Thoracic aorta (tissue), 2 donors: ENCODE measurements around the gene NTF3. TPM values are rescaled to one million over a fixed set of nuclear protein-coding genes. Genes with fewer than 3 reads are reported as not detected.

ENCODE experiments used
- ATAC-seq: fragments of 150-250 bp; one replicate; pipeline ENCODE4 v1.8.0; 2017; ENCODE audit warnings: low read depth; ENCODE audit not compliant: insufficient number of reproducible peaks, low FRiP score
- DNase-seq: peaks from one replicate; pipeline ENCODE4 v3.0.0-alpha.2; 2020; ENCODE audit warnings: low spot score
- H3K27ac ChIP-seq, 2 donors: fragments of 200-600 bp; sonication (generic); 1 replicate in 1 of 2; 2 replicates in 1 of 2; pipeline ENCODE4 v1.5.1; 2016; ENCODE audit warnings: mild to moderate bottlenecking in 2 of 2, moderate library complexity in 2 of 2
- H3K27me3 ChIP-seq: fragments of 200-600 bp; sonication (generic); replicated peaks from 2 replicates; pipeline ENCODE4 v1.6.0; 2016; ENCODE audit warnings: mild to moderate bottlenecking; ENCODE audit not compliant: insufficient read depth
- H3K36me3 ChIP-seq: fragments of 200-600 bp; sonication (generic); one replicate; pipeline ENCODE4 v1.5.1; 2016
- H3K4me1 ChIP-seq, 2 donors: fragments of 200-600 bp; sonication (generic); 1 replicate in 1 of 2; 2 replicates in 1 of 2; pipeline versions ENCODE4 v1.5.1 to v1.6.0; 2016; ENCODE audit warnings: low read depth in 2 of 2, mild to moderate bottlenecking in 1 of 2; ENCODE audit not compliant: control insufficient read depth in 1 of 2
- H3K4me3 ChIP-seq: fragments of 200-600 bp; sonication (generic); 2 replicates; pipeline ENCODE4 v1.5.1; 2016; ENCODE audit warnings: mild to moderate bottlenecking
- H3K9me3 ChIP-seq: fragments of 200-600 bp; sonication (generic); 2 replicates; pipeline ENCODE4 v1.5.1; 2016
- total RNA-seq, 2 donors: library from RNA; depleted of rRNA; stranded (reverse); fragments of >200 nt; gene quantifications; one replicate each; pipeline versions ENCODE4 v1.1.0 to v1.2.3, GENCODE V29; 2016
- TF ChIP-seq, protein P1 (sequence below): fragments of 200-600 bp; sonication (generic); IDR thresholded peaks from one replicate; pipeline ENCODE4 v1.5.1; 2019; ENCODE audit warnings: antibody characterized with exemption

Gene NTF3
- total RNA-seq, 2 donors from 2014 or later: 9.9 to 24.4 TPM

DNA sequence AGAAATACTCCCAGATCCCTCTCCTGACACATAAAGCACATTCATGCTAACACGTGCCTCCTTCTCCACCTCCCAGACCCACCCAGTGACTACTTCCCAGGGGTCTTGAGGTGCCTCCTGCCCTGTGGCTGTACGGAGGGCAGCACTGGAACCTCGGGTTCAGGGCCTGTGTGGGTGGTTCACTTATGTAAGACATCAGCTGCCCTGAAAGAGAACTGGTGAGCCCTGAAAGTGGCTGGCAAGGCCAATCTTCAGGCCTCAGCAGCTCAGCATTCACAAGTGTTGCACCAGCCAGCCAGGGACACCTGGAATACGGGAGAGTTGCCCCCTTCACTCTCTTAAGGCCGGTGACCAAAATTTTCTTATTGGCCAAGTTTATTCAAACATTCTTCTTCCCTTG, 38.9 kb upstream of the NTF3 start:
- H3K4me1 ChIP-seq: no peaks in the 10 kb centered on the region
- no peaks in the 10 kb centered on the region for H3K9me3 ChIP-seq
- DNase-seq: no peak
- no peak overlapping the region for H3K4me3 ChIP-seq
- TF ChIP-seq, protein P1, sequence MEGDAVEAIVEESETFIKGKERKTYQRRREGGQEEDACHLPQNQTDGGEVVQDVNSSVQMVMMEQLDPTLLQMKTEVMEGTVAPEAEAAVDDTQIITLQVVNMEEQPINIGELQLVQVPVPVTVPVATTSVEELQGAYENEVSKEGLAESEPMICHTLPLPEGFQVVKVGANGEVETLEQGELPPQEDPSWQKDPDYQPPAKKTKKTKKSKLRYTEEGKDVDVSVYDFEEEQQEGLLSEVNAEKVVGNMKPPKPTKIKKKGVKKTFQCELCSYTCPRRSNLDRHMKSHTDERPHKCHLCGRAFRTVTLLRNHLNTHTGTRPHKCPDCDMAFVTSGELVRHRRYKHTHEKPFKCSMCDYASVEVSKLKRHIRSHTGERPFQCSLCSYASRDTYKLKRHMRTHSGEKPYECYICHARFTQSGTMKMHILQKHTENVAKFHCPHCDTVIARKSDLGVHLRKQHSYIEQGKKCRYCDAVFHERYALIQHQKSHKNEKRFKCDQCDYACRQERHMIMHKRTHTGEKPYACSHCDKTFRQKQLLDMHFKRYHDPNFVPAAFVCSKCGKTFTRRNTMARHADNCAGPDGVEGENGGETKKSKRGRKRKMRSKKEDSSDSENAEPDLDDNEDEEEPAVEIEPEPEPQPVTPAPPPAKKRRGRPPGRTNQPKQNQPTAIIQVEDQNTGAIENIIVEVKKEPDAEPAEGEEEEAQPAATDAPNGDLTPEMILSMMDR: no peak
- no peaks in the 10 kb centered on the region for H3K36me3 ChIP-seq
- H3K27me3 ChIP-seq: no peaks in the 10 kb centered on the region
- no peak overlapping the region for H3K27ac ChIP-seq
- no peak for ATAC-seq

DNA sequence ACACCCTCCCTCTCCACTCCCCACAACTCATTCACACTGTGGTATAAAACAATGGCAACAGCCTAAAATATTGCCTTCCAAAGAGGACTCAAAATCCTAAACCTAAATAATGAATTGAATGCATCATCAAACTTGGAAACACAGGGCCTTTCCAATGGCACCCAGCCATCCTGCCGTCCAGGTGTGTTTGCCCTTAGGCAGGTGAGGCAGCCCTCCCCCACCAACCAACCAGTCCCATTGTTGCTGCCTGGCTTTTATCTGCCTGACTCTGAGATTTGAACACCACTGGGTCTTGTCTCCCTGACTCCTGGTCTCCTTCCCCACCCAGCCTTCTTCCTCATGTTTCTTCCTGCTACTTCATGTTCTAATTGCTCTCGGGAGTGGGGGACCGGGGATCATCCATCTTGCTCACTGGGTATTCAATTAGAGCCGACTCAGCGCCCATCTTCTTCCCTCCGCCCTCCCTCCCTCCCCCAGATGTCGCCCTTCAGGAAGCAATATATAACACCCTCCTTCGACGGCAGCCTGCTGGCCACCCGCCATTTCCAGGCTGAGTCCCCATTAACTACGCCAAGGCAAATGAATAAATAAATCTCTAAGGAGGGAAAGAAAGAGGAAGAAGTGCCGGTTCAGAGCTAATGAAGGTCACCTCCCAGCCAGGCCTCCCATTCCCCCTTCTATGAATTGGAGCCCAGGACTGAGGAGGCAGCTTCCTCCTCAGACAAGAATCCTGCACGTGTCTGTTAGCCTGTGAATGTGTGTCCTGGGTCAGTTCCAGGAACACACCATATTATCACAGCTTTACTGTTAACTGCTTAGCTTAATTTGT, 36.3 kb upstream of the NTF3 start:
- TF ChIP-seq, protein P1: no peak
- Histone ChIP-seq H3K27ac (no peak overlapping the region), H3K27me3 (no peaks in the 10 kb centered on the region), H3K4me1 (no peaks in the 10 kb centered on the region), H3K9me3 (no peaks in the 10 kb centered on the region), H3K36me3 (no peaks in the 10 kb centered on the region), H3K4me3 (no peak overlapping the region)
- DNase-seq (no peak), ATAC-seq (no peak)

DNA sequence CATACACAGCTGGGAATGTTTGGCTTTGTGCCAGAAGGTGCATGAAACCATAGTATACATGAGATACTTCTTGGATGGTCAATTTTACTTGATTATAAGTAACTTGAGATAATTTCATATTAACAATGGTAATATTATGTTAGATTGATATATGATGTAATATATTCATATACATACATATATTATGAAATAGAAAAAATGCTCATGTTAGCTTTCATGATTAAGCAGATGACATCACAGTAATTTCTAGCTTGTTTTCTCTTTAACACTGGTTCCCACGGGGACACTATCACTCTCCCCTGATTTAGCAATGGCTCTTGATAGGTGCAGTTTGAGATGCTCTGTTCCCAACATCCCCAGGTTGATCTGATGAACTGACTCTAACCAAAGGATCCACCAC, 35.4 kb upstream of the NTF3 start:
- ATAC-seq: no peak

DNA sequence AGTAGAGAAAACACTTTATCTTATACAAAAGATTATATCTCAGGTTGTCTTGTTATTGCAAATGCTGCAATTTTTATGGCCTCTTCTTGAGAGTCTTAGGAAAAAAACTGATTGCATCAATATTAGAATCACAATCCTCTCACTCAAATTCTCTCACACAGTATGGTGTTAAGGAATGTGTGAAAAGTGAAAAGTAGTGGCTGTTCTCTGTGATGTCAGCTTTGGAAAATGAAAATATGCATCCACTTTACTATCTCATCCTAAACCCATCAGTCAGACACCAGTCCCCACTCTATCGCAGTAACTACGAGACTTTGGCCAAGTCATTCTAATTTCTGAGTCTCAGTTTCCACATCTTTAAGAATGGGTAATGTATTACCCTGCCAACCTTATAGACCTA, 32.6 kb upstream of the NTF3 start:
- DNase-seq: no peak
- TF ChIP-seq, protein P1: no peak
- Histone ChIP-seq H3K4me3 (no peak overlapping the region), H3K9me3 (no peaks in the 10 kb centered on the region), H3K27ac (no peak overlapping the region), H3K36me3 (no peaks in the 10 kb centered on the region), H3K27me3 (no peaks in the 10 kb centered on the region), H3K4me1 (peaks cover 9 to 24% of the 10 kb centered on the region in 2 donors)
- ATAC-seq: no peak

More for the DNA sequence above, 35.4 kb upstream of the NTF3 start:
- H3K9me3 ChIP-seq: no peaks in the 10 kb centered on the region
- no peaks in the 10 kb centered on the region for H3K27me3 ChIP-seq
- H3K4me3 ChIP-seq: no peak overlapping the region
- H3K36me3 ChIP-seq: no peaks in the 10 kb centered on the region
- TF ChIP-seq, protein P1: no peak
- H3K4me1 ChIP-seq: no peaks in the 10 kb centered on the region
- DNase-seq: no peak
- no peak overlapping the region for H3K27ac ChIP-seq

DNA sequence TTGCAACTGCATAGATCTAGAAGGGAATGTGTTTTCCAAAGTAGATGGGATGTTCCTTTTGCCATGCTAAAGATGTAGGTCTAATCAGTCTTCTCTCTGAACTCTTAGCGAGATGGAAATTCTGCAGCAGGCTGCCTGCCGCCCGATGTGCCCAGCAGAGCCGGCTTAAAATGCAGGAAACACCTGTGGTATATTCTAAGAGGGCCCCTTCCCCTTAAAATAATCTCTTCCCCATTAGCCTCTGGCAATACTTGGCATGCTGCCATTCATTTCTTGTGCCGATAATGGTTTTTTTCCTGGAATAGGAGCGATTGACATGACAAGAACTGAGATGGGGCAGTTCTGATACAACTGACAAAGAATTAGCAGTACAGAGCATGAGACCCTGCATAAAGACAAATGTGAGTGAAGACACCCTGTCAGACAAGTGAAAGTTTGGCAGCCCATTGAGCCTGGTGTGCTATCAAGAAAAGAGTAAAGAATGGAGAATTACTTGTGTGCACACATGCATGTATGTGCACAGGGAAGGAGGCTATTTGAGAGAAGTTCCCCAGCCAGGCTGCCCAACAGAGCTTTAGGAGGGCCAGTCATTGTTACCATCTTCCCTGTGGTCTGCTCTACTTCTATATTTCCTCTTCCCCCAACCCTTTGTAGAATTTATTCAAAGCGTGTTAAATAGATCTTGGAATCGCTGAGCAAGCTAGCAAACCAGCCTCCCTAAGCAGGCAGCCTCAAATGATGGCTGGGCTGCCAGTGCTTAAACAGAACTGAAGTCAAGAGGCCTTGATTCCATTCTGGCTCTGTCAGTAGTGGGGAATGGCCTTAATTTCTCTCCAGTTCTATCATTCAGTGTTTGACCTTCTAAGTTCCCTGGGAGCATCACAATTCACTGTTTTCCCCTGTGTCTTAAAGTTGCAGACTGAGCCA, 29.6 kb upstream of the NTF3 start:
- Histone ChIP-seq H3K9me3 (no peaks in the 10 kb centered on the region), H3K27me3 (no peaks in the 10 kb centered on the region), H3K27ac (no peak overlapping the region), H3K4me1 (peaks cover 9 to 24% of the 10 kb centered on the region in 2 donors), H3K36me3 (no peaks in the 10 kb centered on the region), H3K4me3 (no peak overlapping the region)
- ATAC-seq: no peak
- no peak for DNase-seq
- TF ChIP-seq, protein P1: no peak
